ENCODE data around the gene GOPC. TPM values are rescaled to one million over a fixed set of nuclear protein-coding genes. Genes with fewer than 3 reads are reported as not detected.

Gene GOPC
- total and polyA plus RNA-seq, 2 of the 4 experiments (the other 2 are of a cell fraction) = 23.4 to 23.8 TPM

- dilution Hi-C loops (cut with HindIII; ENCODE audit: low sequenced_read_pairs, unreplicated experiment) = no loop called here
Measured at GRCh38 chr6:117515326-117515725, 87.0 kb downstream of the GOPC start.

More at GRCh38 chr6:117515326-117515725, 87.0 kb downstream of the GOPC start:
- Histone ChIP-seq H3K56ac (ENCODE audit: extremely low read depth, insufficient read depth, low read length) (no peak overlapping the region), H2BK20ac (ENCODE audit: low read depth, low read length) (no peak overlapping the region), H3K9me3 (ENCODE audit: control insufficient read depth, insufficient read depth, low read length) (no peaks in the 10 kb centered on the region), H2BK15ac (ENCODE audit: low read depth, low read length) (no peak overlapping the region), H3K4me1 (ENCODE audit: control insufficient read depth, insufficient read depth, low read length) (peaks cover 11% of the 10 kb centered on the region), H3K27ac (ENCODE audit: insufficient read depth, low read length) (no peak overlapping the region), H4K20me1 (ENCODE audit: insufficient read depth, low read length) (no peaks in the 10 kb centered on the region), H3K23ac (ENCODE audit: low read depth, low read length) (no peak overlapping the region), H2AK5ac (ENCODE audit: low read depth, low read length) (no peak overlapping the region), H3K36me3 (ENCODE audit: control insufficient read depth, insufficient read depth, low read length) (peaks cover under 1% of the 10 kb centered on the region; the same call in 1 of the 2 replicates), H3K79me1 (ENCODE audit: low read depth in 1 of 2, low read length in 2 of 2) (peaks cover 23 to 45% of the 10 kb centered on the region in 2 experiments), H4K8ac (ENCODE audit: low read depth in 2 of 2, low read length in 2 of 2) (no peak overlapping the region), H3K9ac (ENCODE audit: low read depth, low read length) (no peak overlapping the region), H4K5ac (ENCODE audit: low read depth, low read length) (no peak overlapping the region), H3K4ac (ENCODE audit: low read depth, low read length) (no peak overlapping the region), H2AK9ac (replicated peaks; ENCODE audit: low read depth, low read length, poor library complexity) (no peak overlapping the region), H3K4me3 (ENCODE audit: insufficient read depth, low read depth, low read length) (no peak overlapping the region), H3K18ac (ENCODE audit: low read depth, low read length) (no peak overlapping the region), H2BK120ac (ENCODE audit: low read depth, low read length) (no peak overlapping the region), H2BK5ac (ENCODE audit: low read depth, low read length, poor library complexity, severe bottlenecking) (no peak overlapping the region), H3K27me3 (ENCODE audit: control insufficient read depth, insufficient read depth, low read length) (no peaks in the 10 kb centered on the region), H2AFZ (replicated peaks; ENCODE audit: low read length, poor library complexity) (no peak overlapping the region), H4K91ac (ENCODE audit: insufficient read depth, low read depth, low read length) (no peak overlapping the region), H3K9me1 (ENCODE audit: insufficient read depth, low read length) (peaks cover 5% of the 10 kb centered on the region), H3K4me2 (ENCODE audit: low read depth, low read length) (no peak overlapping the region), H3K14ac (replicated peaks; ENCODE audit: low read depth, low read length) (no peak overlapping the region)
- DNase-seq (peak; percentile 51), ATAC-seq (ENCODE audit: low read depth) (peak; percentile 63)
- in situ Hi-C loops (cut with MboI; ENCODE audit: low sequenced_read_pairs) = no loop called here
- intact Hi-C loops (cut with micrococcal nuclease) = no loop called here
- TF ChIP-seq RCOR1 (IDR thresholded peaks at IDR 0.05; ENCODE audit: insufficient replicate concordance, low read length) = no peak
- TF ChIP-seq MAFK (IDR thresholded peaks at IDR 0.05; ENCODE audit: low read depth, low read length) = 0 out of 2 replicates have a peak, but pooled peaks have one; percentile 34
- POLR2A ChIA-PET (ENCODE audit: unreplicated experiment) = no interaction called here
- BruUV-seq (replicated peaks) = no TSS peak
- CTCF ChIA-PET = no interaction called here
